Measurements from ENCODE around the gene ARID3C. TPM values are rescaled to one million over a fixed set of nuclear protein-coding genes. Genes with fewer than 3 reads are reported as not detected.

Gene ARID3C
- total and polyA plus RNA-seq, 2 donors (not counting 3 experiments of a cell fraction or from before 2014, with no cell fraction given): not detected

DNA sequence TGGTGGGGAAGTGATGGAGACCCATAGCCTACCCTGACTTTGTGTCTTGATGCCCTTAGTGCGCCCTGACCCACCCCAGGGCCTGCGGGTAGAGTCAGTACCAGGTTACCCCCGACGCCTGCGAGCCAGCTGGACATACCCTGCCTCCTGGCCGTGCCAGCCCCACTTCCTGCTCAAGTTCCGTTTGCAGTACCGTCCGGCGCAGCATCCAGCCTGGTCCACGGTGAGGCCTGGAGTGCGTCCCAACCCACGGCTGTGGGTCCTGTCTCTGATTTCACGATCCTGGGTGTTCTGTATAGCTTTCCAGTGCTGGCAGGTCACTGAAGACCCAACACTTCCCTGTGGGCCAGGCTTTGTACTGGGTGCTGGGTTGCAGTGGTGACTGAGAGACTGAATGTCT, 29.6 kb upstream of the ARID3C start:
- no TSS peak for BruUV-seq (replicated peaks)
- H3K36me3 ChIP-seq (ENCODE audit: control insufficient read depth in 2 of 2, extremely low read depth in 1 of 2, insufficient read depth in 2 of 2, low read length in 2 of 2): no peaks in the 10 kb centered on the region
- no peak for FAIRE-seq
- H3K4me1 ChIP-seq (ENCODE audit: control insufficient read depth, extremely low read depth, insufficient read depth, low read length): peaks cover 1% of the 10 kb centered on the region
- dilution Hi-C loops (cut with MboI; ENCODE audit: extremely low pct_ligation_motif_present, low sequenced_read_pairs) (no loop called here), intact Hi-C loops (cut with micrococcal nuclease) (no loop called here)
- CTCF ChIA-PET: interaction anchor here (1.6 kb wide), 1 partner anchor 44 kb away, joined by 5 read pairs; no protein-coding TSS in a partner anchor
- no peak overlapping the region for H2AFZ ChIP-seq (ENCODE audit: low read depth, low read length)
- H3K27me3 ChIP-seq (ENCODE audit: control insufficient read depth in 2 of 2, insufficient read depth in 2 of 2, low read length in 2 of 2): no peaks in the 10 kb centered on the region
- TF ChIP-seq EZH2 (IDR thresholded peaks at IDR 0.05; ENCODE audit: borderline replicate concordance, low read depth, low read length, severe bottlenecking): no peak
- TF ChIP-seq MYC (IDR thresholded peaks at IDR 0.05; ENCODE audit: low read depth, low read length): no peak
- TF ChIP-seq, protein P1, sequence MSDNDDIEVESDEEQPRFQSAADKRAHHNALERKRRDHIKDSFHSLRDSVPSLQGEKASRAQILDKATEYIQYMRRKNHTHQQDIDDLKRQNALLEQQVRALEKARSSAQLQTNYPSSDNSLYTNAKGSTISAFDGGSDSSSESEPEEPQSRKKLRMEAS (IDR thresholded peaks at IDR 0.05; ENCODE audit: insufficient read depth, insufficient read length): no peak
- no peak for TF ChIP-seq GATA2 (IDR thresholded peaks at IDR 0.05; ENCODE audit: insufficient read depth, insufficient read length, low read depth, low read length)
- H3K4me2 ChIP-seq (ENCODE audit: insufficient read depth, low read length): no peak overlapping the region
- H3K27ac ChIP-seq (ENCODE audit: insufficient read depth, low read depth, low read length): no peak overlapping the region
- H3K9me1 ChIP-seq (replicated peaks; ENCODE audit: control insufficient read depth, extremely low read depth, insufficient read depth, low read length): no peaks in the 10 kb centered on the region
- no peak for DNase-seq (ENCODE audit: low read depth, low spot score)
- H3K79me2 ChIP-seq (ENCODE audit: control insufficient read depth, insufficient read depth, low read length): no peaks in the 10 kb centered on the region
- no peaks in the 10 kb centered on the region for H4K20me1 ChIP-seq (replicated peaks; ENCODE audit: control insufficient read depth, extremely low read depth, insufficient read depth, low read length)
- POLR2A ChIA-PET: no interaction called here
- H3K9me3 ChIP-seq (replicated peaks; ENCODE audit: control insufficient read depth, insufficient read depth, low read length): no peaks in the 10 kb centered on the region
- H3K4me3 ChIP-seq (replicated peaks in 1 of 3; ENCODE audit: insufficient read depth in 1 of 3, low read depth in 1 of 3, low read length in 3 of 3): no peak overlapping the region
- no peak overlapping the region for H3K9ac ChIP-seq (replicated peaks; ENCODE audit: extremely low read depth, insufficient read depth, low read length)

GRCh38 chr9:34656992-34657391, 28.1 kb upstream of the ARID3C start:
- intact Hi-C loops (cut with micrococcal nuclease) (no loop called here), dilution Hi-C loops (cut with MboI; ENCODE audit: extremely low pct_ligation_motif_present, low sequenced_read_pairs) (no loop called here)
- Histone ChIP-seq H3K4me1 (ENCODE audit: control insufficient read depth, extremely low read depth, insufficient read depth, low read length) (peaks cover 16% of the 10 kb centered on the region), H3K4me2 (ENCODE audit: insufficient read depth, low read length) (no peak overlapping the region), H2AFZ (ENCODE audit: low read depth, low read length) (no peak overlapping the region), H3K9me3 (replicated peaks; ENCODE audit: control insufficient read depth, insufficient read depth, low read length) (no peaks in the 10 kb centered on the region), H3K27me3 (ENCODE audit: control insufficient read depth in 2 of 2, insufficient read depth in 2 of 2, low read length in 2 of 2) (no peaks in the 10 kb centered on the region), H3K9me1 (replicated peaks; ENCODE audit: control insufficient read depth, extremely low read depth, insufficient read depth, low read length) (no peaks in the 10 kb centered on the region), H4K20me1 (replicated peaks; ENCODE audit: control insufficient read depth, extremely low read depth, insufficient read depth, low read length) (no peaks in the 10 kb centered on the region), H3K4me3 (replicated peaks in 1 of 3; ENCODE audit: insufficient read depth in 1 of 3, low read depth in 1 of 3, low read length in 3 of 3) (no peak overlapping the region), H3K27ac (ENCODE audit: insufficient read depth, low read depth, low read length) (no peak overlapping the region), H3K36me3 (ENCODE audit: control insufficient read depth in 2 of 2, extremely low read depth in 1 of 2, insufficient read depth in 2 of 2, low read length in 2 of 2) (no peaks in the 10 kb centered on the region), H3K9ac (replicated peaks; ENCODE audit: extremely low read depth, insufficient read depth, low read length) (no peak overlapping the region), H3K79me2 (ENCODE audit: control insufficient read depth, insufficient read depth, low read length) (no peaks in the 10 kb centered on the region)
- no peak for FAIRE-seq
- BruUV-seq (replicated peaks): no TSS peak
- POLR2A ChIA-PET: no interaction called here
- no peak for DNase-seq (ENCODE audit: low read depth, low spot score)
- CTCF ChIA-PET: interaction anchor here (0.6 to 1.2 kb wide), 3 partner anchors 10 to 44 kb away, joined by 3 to 4 read pairs (median 3); partner anchors contain the start of gene GALT
- TF ChIP-seq EZH2 (IDR thresholded peaks at IDR 0.05; ENCODE audit: borderline replicate concordance, low read depth, low read length, severe bottlenecking) (no peak), GATA2 (IDR thresholded peaks at IDR 0.05; ENCODE audit: insufficient read depth, insufficient read length, low read depth, low read length) (no peak), FOS (IDR thresholded peaks at IDR 0.05; ENCODE audit: borderline replicate concordance, insufficient read depth, low read length) (no peak), JUN (IDR thresholded peaks at IDR 0.05; ENCODE audit: borderline replicate concordance, insufficient read depth, insufficient read length, low read depth) (no peak), POLR2AphosphoS5 (IDR thresholded peaks at IDR 0.05; ENCODE audit: insufficient read depth, low read depth, low read length) (no peak), MYC (IDR thresholded peaks at IDR 0.05; ENCODE audit: low read depth, low read length) (no peak), POLR2A (IDR thresholded peaks at IDR 0.05; ENCODE audit: low read depth, low read length) (no peak)
- TF ChIP-seq, protein P2, sequence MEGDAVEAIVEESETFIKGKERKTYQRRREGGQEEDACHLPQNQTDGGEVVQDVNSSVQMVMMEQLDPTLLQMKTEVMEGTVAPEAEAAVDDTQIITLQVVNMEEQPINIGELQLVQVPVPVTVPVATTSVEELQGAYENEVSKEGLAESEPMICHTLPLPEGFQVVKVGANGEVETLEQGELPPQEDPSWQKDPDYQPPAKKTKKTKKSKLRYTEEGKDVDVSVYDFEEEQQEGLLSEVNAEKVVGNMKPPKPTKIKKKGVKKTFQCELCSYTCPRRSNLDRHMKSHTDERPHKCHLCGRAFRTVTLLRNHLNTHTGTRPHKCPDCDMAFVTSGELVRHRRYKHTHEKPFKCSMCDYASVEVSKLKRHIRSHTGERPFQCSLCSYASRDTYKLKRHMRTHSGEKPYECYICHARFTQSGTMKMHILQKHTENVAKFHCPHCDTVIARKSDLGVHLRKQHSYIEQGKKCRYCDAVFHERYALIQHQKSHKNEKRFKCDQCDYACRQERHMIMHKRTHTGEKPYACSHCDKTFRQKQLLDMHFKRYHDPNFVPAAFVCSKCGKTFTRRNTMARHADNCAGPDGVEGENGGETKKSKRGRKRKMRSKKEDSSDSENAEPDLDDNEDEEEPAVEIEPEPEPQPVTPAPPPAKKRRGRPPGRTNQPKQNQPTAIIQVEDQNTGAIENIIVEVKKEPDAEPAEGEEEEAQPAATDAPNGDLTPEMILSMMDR (IDR thresholded peaks at IDR 0.05; ENCODE audit: extremely low read depth in 1 of 2, insufficient read depth in 1 of 2, low read depth in 1 of 2, low read length in 2 of 2): no peak
- TF ChIP-seq, protein P1 (IDR thresholded peaks at IDR 0.05; ENCODE audit: insufficient read depth, insufficient read length): no peak

All from endothelial cell of umbilical vein (primary cell).